Islet precursor cell (in vitro differentiated cells): ENCODE measurements around the gene JAZF1.

Experiments used
- DNase-seq: peaks from one replicate; pipeline ENCODE4 v3.0.0-alpha.2; 2018

Gene JAZF1

GRCh38 chr7:28191184-28191583 lies 10.6 kb upstream of the JAZF1 start:
- no peak for DNase-seq

GRCh38 chr7:28190077-28190710 lies 9.6 kb upstream of the JAZF1 start:
- DNase-seq = no peak

GRCh38 chr7:28187012-28187411 lies 6.4 kb upstream of the JAZF1 start:
- DNase-seq = no peak

- DNase-seq = no peak
Observed at GRCh38 chr7:28183627-28184026, 3.0 kb upstream of the JAZF1 start.

- no peak for DNase-seq
Observed at GRCh38 chr7:28182071-28182471, 1.5 kb upstream of the JAZF1 start.

GRCh38 chr7:28181416-28181815 lies 821 bp upstream of the JAZF1 start:
- no peak for DNase-seq

GRCh38 chr7:28180031-28180363 lies 598 bp downstream of the JAZF1 start:
- no peak for DNase-seq

GRCh38 chr7:28179120-28180030 lies 1.2 kb downstream of the JAZF1 start:
- peak; percentile 73 for DNase-seq

GRCh38 chr7:28178599-28178998 lies 2.0 kb downstream of the JAZF1 start:
- DNase-seq = no peak

GRCh38 chr7:28177836-28178235 lies 2.8 kb downstream of the JAZF1 start:
- no peak for DNase-seq

- no peak for DNase-seq
Observed at GRCh38 chr7:28176645-28177044, 4.0 kb downstream of the JAZF1 start.

- DNase-seq = peak; percentile 61
Observed at GRCh38 chr7:28176174-28176573, 4.4 kb downstream of the JAZF1 start.

GRCh38 chr7:28174901-28175661 lies 5.5 kb downstream of the JAZF1 start:
- no peak for DNase-seq

GRCh38 chr7:28174442-28174841 lies 6.2 kb downstream of the JAZF1 start:
- no peak for DNase-seq

- no peak for DNase-seq
Observed at GRCh38 chr7:28173531-28173930, 7.1 kb downstream of the JAZF1 start.

- no peak for DNase-seq
Observed at GRCh38 chr7:28172958-28173357, 7.6 kb downstream of the JAZF1 start.

GRCh38 chr7:28170701-28171100 lies 9.9 kb downstream of the JAZF1 start:
- DNase-seq = no peak

- DNase-seq = no peak
Observed at GRCh38 chr7:28169230-28169629, 11.4 kb downstream of the JAZF1 start.

- DNase-seq = no peak
Observed at GRCh38 chr7:28168393-28169158, 12.0 kb downstream of the JAZF1 start.

GRCh38 chr7:28166982-28167715 lies 13.4 kb downstream of the JAZF1 start:
- no peak for DNase-seq

- no peak for DNase-seq
Observed at GRCh38 chr7:28165961-28166955, 14.3 kb downstream of the JAZF1 start.
